DND-41 (cell line): ENCODE data around the gene EYA4.

ENCODE experiments used
- ATAC-seq: fragments of 200-7000 bp; cut with Tn5 transposase; 3 replicates; pipeline ENCODE4 v1.9.1; 2021; ENCODE audit warnings: low read depth; ENCODE audit not compliant: insufficient read depth
- DNase-seq: peaks from one replicate; pipeline ENCODE4 v3.0.0-alpha.2; 2020
- H2AFZ ChIP-seq: 2 replicates; pipeline ENCODE4 v1.6.0; 2012; ENCODE audit warnings: low read depth, low read length
- H3K27ac ChIP-seq: 2 replicates; pipeline ENCODE4 v1.5.1; 2012; ENCODE audit warnings: low read length, inconsistent platforms
- H3K27me3 ChIP-seq: fragments of 200-600 bp; sonication (generic); 2 replicates; pipeline ENCODE4 v1.6.0; 2012; ENCODE audit warnings: low read length, mild to moderate bottlenecking, inconsistent platforms; ENCODE audit not compliant: insufficient read depth, poor library complexity
- H3K36me3 ChIP-seq: 2 replicates; pipeline ENCODE4 v1.5.1; 2012; ENCODE audit warnings: low read length, inconsistent platforms; ENCODE audit not compliant: insufficient read depth
- H3K4me1 ChIP-seq: 2 replicates; pipeline ENCODE4 v1.5.1; 2012; ENCODE audit warnings: mild to moderate bottlenecking, low read length; ENCODE audit not compliant: insufficient read depth
- H3K4me2 ChIP-seq: 2 replicates; pipeline ENCODE4 v1.6.0; 2012; ENCODE audit warnings: mild to moderate bottlenecking, moderate library complexity, low read length, inconsistent platforms; ENCODE audit not compliant: insufficient read depth
- H3K4me3 ChIP-seq, 2 experiments: fragments of 200-600 bp in 1 of 2; shearing (Covaris generic) in 1 of 2; 2 replicates each; pipeline ENCODE4 v1.5.1; 2012 to 2016; ENCODE audit warnings: inconsistent platforms in 2 of 2, low read length in 2 of 2, mild to moderate bottlenecking in 2 of 2, low read depth in 1 of 2, moderate library complexity in 1 of 2
- H3K79me2 ChIP-seq: 2 replicates; pipeline ENCODE4 v1.6.0; 2012; ENCODE audit warnings: low read length, inconsistent platforms; ENCODE audit not compliant: insufficient read depth
- H3K9ac ChIP-seq: 2 replicates; pipeline ENCODE4 v1.6.0; 2012; ENCODE audit warnings: low read depth, mild to moderate bottlenecking, inconsistent platforms, low read length, moderate library complexity
- H3K9me3 ChIP-seq: 2 replicates; pipeline ENCODE4 v1.5.1; 2012; ENCODE audit warnings: low read length, moderate library complexity, mild to moderate bottlenecking, inconsistent platforms; ENCODE audit not compliant: insufficient read depth, severe bottlenecking
- H4K20me1 ChIP-seq: 2 replicates; pipeline ENCODE4 v1.6.0; 2012; ENCODE audit warnings: low read length; ENCODE audit not compliant: insufficient read depth
- EZH2 ChIP-seq: IDR thresholded peaks from 3 replicates; pipeline ENCODE4 v1.6.1; 2012; ENCODE audit warnings: borderline replicate concordance, low read depth, mild to moderate bottlenecking, moderate library complexity, low read length, inconsistent platforms; ENCODE audit not compliant: severe bottlenecking
- TF ChIP-seq, protein P1 (sequence below): IDR thresholded peaks from 2 replicates; pipeline ENCODE4 v1.5.1; 2012; ENCODE audit warnings: borderline replicate concordance, low read length, moderate library complexity, mild to moderate bottlenecking; ENCODE audit not compliant: poor library complexity, severe bottlenecking; ENCODE audit errors: extremely low read depth

The EYA4 gene

DNA sequence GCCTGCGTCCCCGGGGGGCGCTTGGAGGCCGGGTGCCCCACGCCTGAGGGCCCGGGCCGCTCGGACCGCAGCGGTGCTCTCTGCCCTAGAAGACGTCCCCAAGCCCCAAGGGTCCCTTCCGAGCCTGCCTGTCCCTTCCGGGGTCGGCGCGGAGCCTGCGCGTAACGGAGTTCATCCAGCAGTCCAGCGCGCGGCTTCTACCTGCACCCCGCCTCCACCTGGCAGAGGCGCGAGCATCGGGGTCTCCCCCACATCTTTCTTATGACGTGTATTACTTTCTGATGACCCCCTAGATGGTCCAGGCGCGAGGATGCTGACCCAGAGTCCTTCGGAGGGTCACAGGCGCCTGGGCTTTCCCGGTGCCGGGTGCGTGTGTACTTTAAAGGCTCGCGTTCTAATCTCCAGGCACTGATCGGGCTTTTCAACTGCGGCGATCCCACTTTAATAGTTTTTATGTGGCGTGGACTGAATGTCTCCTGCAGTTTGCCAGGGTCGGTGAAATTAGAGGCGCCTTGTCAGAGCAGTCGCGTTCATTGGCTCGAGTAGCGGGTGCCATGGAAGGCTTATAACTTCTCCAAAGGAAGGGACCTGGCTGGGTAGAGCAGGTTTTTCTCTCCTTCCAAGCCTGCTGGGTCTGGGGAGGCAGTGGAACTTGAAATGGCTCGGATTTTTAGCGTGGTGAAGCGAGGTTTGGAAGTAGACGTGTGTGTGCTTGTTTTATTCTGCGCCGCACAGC lies 912 bp downstream of the EYA4 start:
- no peak overlapping the region for H2AFZ ChIP-seq
- H3K4me2 ChIP-seq = no peak overlapping the region
- no peaks in the 10 kb centered on the region for H3K4me1 ChIP-seq
- no peak for ATAC-seq
- H3K9ac ChIP-seq = no peak overlapping the region
- no peaks in the 10 kb centered on the region for H3K36me3 ChIP-seq
- peaks cover 2% of the 10 kb centered on the region for H3K27me3 ChIP-seq
- H3K4me3 ChIP-seq = no peak overlapping the region
- no peaks in the 10 kb centered on the region for H3K9me3 ChIP-seq
- no peaks in the 10 kb centered on the region for H3K79me2 ChIP-seq
- H3K27ac ChIP-seq = no peak overlapping the region
- H4K20me1 ChIP-seq = no peaks in the 10 kb centered on the region
- no peak for DNase-seq
- TF ChIP-seq, protein P1, sequence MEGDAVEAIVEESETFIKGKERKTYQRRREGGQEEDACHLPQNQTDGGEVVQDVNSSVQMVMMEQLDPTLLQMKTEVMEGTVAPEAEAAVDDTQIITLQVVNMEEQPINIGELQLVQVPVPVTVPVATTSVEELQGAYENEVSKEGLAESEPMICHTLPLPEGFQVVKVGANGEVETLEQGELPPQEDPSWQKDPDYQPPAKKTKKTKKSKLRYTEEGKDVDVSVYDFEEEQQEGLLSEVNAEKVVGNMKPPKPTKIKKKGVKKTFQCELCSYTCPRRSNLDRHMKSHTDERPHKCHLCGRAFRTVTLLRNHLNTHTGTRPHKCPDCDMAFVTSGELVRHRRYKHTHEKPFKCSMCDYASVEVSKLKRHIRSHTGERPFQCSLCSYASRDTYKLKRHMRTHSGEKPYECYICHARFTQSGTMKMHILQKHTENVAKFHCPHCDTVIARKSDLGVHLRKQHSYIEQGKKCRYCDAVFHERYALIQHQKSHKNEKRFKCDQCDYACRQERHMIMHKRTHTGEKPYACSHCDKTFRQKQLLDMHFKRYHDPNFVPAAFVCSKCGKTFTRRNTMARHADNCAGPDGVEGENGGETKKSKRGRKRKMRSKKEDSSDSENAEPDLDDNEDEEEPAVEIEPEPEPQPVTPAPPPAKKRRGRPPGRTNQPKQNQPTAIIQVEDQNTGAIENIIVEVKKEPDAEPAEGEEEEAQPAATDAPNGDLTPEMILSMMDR = no peak
- no peak for TF ChIP-seq EZH2

DNA sequence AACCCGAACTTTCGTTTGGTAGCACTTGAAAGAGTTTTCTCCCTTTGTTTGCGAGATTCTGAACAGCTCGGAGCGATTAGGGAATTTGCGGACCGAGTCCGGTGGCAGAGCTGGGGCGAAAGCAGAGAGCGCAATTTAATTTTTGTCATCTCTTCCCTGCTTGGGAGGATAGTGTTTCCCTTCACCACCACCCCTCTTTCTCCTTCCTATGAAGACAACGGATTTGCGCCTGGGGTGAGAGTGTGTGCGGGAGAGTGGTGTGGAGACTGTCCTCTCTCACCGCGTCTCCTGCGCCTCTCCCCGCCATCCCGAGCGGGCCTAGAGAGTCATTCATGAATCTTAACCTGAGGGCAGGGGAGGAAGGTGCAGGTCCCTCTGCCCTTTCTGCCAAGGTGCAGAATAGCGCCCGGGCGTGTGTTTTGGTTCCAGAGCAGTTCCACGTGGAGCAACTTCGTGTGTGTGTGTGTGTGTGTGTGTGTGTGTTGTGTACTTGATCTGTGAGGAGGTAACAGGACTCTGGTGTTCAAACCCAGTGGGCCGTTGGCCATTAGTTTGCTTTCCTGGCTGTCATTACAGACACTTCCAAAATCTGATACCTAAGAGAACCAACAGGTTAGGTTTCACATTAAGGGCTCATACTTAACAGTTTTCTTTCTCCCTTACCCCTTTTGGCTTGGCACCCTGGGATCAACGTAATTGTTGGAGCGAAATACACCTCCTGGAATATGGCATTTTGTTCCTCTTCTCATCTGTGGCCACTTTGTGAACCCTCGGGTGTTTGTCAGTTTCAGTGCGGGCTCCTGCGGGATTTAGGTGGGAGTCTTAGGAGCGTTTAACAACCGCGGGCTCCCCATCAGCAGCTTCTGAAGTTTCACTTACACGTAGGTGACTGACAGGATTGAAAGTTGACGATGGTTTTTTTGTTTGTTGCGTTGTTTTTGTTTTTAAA lies 1.8 kb downstream of the EYA4 start:
- no peaks in the 10 kb centered on the region for H4K20me1 ChIP-seq
- no peak overlapping the region for H3K4me2 ChIP-seq
- no peak overlapping the region for H3K27ac ChIP-seq
- H3K36me3 ChIP-seq = no peaks in the 10 kb centered on the region
- no peak overlapping the region for H3K9ac ChIP-seq
- H2AFZ ChIP-seq = no peak overlapping the region
- H3K27me3 ChIP-seq = peaks cover 2% of the 10 kb centered on the region
- DNase-seq (no peak), ATAC-seq (no peak)
- H3K9me3 ChIP-seq = no peaks in the 10 kb centered on the region
- TF ChIP-seq, protein P1 = no peak
- no peak for TF ChIP-seq EZH2
- H3K4me3 ChIP-seq = no peak overlapping the region
- H3K4me1 ChIP-seq = no peaks in the 10 kb centered on the region
- no peaks in the 10 kb centered on the region for H3K79me2 ChIP-seq

DNA sequence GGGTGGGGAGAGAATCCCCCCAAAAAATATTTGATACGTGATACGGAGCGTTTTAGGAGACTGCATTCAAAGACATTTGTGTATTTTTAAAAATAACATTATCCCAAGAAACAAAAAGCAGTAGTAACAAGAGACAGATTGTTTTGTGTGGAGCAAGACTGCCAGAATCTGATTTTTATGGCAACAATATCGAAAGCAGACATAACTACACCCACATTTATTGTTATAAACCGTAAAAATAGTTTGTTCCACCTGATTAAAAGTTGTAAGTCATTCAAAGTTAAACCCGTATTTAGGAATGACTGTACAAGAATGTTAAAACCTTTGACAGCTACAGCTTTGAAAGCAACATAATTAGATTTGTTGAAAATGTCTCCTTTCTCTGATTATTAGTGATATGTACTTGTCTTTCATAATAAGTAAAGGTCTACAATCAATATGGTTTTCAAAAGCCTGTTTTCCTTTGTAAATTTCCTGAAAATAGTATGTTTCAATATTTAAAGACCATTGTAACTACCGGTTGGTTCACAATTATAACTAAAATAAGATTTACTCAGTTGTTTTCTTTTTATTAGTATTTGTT lies 2.7 kb downstream of the EYA4 start:
- Histone ChIP-seq H3K27ac (no peak overlapping the region), H3K36me3 (no peaks in the 10 kb centered on the region), H2AFZ (no peak overlapping the region), H3K9me3 (no peaks in the 10 kb centered on the region), H3K27me3 (peaks cover 2% of the 10 kb centered on the region), H3K4me1 (no peaks in the 10 kb centered on the region), H4K20me1 (no peaks in the 10 kb centered on the region), H3K79me2 (no peaks in the 10 kb centered on the region), H3K9ac (no peak overlapping the region), H3K4me2 (no peak overlapping the region), H3K4me3 (no peak overlapping the region)
- ATAC-seq = no peak
- TF ChIP-seq, protein P1 = no peak
- no peak for TF ChIP-seq EZH2
- no peak for DNase-seq
